Measurements from ENCODE around the gene TMCC3. TPM values are rescaled to one million over a fixed set of nuclear protein-coding genes. Genes with fewer than 3 reads are reported as not detected.
A peak's percentile ranks its signal among the peaks of the same experiment; 100 is the strongest.

TMCC3 gene
- total RNA-seq, 1 experiment from 2014 or later: 0.62 TPM

DNA sequence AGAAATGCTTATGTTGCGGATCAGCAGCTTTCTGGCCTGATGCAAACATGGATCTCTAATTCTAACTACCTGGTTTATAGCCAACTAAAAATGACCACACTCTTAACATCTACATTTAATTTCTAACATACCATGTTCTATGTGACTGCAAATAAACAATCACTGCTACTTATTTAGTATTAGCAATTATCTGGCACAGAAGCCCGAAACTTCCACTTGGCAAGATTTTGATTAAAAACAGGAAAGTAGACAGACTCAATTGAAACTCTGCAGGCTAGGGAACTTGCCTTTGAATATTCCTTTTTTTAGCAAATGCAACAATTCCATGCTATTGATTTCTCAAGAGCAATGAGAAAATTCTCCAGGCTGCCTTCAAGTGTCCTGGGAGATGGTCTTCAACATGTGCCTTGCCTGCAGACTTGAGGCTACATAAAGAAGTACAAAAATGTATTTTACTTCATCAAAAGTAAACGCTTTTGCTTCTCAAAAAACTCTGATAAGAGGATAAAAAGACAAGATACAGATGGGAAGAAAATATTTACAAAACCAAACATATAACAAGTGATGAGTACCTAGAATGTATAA, 9.1 kb upstream of the TMCC3 start:
- Histone ChIP-seq H3K36me3 (replicated peaks; ENCODE audit: control insufficient read depth, insufficient read depth, low read length) (no peaks in the 10 kb centered on the region), H3K27me3 (ENCODE audit: control insufficient read depth, insufficient read depth, low read length) (no peaks in the 10 kb centered on the region), H3K4me3 (ENCODE audit: insufficient read depth, low read depth, low read length) (no peak overlapping the region)
- no peak for DNase-seq

- Histone ChIP-seq H3K4me3 (ENCODE audit: insufficient read depth, low read depth, low read length) (no peak overlapping the region), H3K27me3 (ENCODE audit: control insufficient read depth, insufficient read depth, low read length) (no peaks in the 10 kb centered on the region), H3K36me3 (replicated peaks; ENCODE audit: control insufficient read depth, insufficient read depth, low read length) (no peaks in the 10 kb centered on the region)
- no peak for DNase-seq
Measured at GRCh38 chr12:94658931-94659330, 8.6 kb upstream of the TMCC3 start.

- H3K4me3 ChIP-seq (ENCODE audit: insufficient read depth, low read depth, low read length): no peak overlapping the region
- DNase-seq: no peak
- H3K36me3 ChIP-seq (replicated peaks; ENCODE audit: control insufficient read depth, insufficient read depth, low read length): no peaks in the 10 kb centered on the region
- H3K27me3 ChIP-seq (ENCODE audit: control insufficient read depth, insufficient read depth, low read length): no peaks in the 10 kb centered on the region
Measured at GRCh38 chr12:94656556-94656955, 6.2 kb upstream of the TMCC3 start.

GRCh38 chr12:94649349-94650142, 811 bp downstream of the TMCC3 start:
- Histone ChIP-seq H3K36me3 (replicated peaks; ENCODE audit: control insufficient read depth, insufficient read depth, low read length) (no peaks in the 10 kb centered on the region), H3K4me3 (ENCODE audit: insufficient read depth, low read depth, low read length) (peak overlapping the region; percentile 61), H3K27me3 (ENCODE audit: control insufficient read depth, insufficient read depth, low read length) (peaks cover 21% of the 10 kb centered on the region)
- peak; percentile 79 for DNase-seq

DNA sequence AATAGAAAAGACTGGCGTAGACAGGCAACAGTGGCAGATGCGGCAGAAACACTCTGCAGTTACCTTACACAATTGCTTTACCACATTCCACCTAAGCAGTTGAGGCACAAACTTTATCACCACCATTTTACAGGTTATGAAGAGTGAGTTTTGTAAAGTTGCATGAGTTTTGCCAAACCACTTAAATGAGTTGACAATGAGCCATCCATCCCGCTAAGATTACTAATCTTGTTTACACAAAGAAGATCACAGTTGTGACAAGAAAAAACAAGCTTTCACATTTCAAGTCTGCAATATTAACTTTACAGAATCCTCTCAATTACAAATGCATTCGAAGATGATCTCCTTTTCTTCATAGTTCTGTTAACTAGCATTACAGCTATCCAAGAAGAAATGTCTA, 1.8 kb downstream of the TMCC3 start:
- no peaks in the 10 kb centered on the region for H3K36me3 ChIP-seq (replicated peaks; ENCODE audit: control insufficient read depth, insufficient read depth, low read length)
- H3K27me3 ChIP-seq (ENCODE audit: control insufficient read depth, insufficient read depth, low read length): peaks cover 21% of the 10 kb centered on the region
- H3K4me3 ChIP-seq (ENCODE audit: insufficient read depth, low read depth, low read length): no peak overlapping the region
- no peak for DNase-seq

DNA sequence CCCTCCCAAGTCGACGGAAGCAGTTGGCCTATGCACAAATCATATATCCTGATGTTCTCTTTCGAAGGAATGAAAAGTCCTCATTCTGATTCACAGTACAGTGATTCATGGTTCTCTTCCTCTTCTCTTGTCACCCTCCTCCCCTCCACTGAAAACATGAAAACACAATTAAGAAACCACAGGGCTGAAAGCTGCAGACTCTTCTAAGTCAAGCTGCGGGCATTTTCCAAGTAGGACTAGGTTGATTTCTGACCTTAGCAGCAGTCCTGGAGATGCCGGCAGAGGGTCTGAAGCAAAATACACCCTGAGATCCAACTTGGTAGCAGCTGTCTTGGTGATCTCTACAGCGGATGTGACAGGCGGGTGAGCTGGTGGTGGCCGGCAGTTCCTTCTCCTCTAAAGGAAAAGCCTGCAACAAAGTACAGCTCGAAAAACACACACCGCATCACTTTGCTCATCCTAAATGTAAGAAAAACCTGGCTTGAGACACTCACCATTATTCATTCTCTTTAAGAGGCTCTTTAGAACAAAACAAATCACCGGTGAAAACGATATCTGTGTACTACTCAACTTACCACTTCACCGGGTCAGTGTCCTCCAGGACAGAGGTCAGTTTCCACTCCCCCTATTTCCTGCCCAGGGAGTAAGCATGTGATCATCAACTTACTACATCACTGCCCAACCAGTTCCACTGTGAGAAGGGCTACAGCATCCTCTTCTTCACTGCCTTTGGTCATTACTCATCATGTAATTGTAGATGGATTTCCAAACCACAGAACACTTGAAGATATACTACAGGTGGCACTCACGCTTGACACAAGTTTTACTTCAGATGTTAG, 6.0 kb downstream of the TMCC3 start:
- no peak for DNase-seq
- Histone ChIP-seq H3K27me3 (ENCODE audit: control insufficient read depth, insufficient read depth, low read length) (peaks cover 10% of the 10 kb centered on the region), H3K4me3 (ENCODE audit: insufficient read depth, low read depth, low read length) (no peak overlapping the region), H3K36me3 (replicated peaks; ENCODE audit: control insufficient read depth, insufficient read depth, low read length) (no peaks in the 10 kb centered on the region)

DNA sequence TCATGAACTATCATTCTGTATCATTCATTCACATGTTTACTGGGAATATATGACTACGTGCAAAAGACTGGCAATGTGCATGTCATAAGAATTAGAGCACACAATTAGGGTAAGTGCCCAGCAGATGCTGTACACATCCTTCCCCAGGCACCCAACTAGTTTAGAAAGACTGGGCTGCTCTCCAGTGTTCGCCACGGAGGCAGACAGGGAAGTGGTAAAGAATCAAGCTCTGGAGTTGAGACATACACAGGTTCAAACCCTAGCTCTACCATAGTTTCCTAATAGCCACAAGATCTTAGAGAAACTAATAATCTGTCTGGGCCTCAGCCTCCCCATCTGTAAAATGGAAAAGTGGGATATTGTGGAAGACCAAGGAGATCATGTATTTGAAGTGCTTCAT, 6.8 kb downstream of the TMCC3 start:
- no peaks in the 10 kb centered on the region for H3K36me3 ChIP-seq (replicated peaks; ENCODE audit: control insufficient read depth, insufficient read depth, low read length)
- H3K4me3 ChIP-seq (ENCODE audit: insufficient read depth, low read depth, low read length): no peak overlapping the region
- H3K27me3 ChIP-seq (ENCODE audit: control insufficient read depth, insufficient read depth, low read length): peaks cover 2% of the 10 kb centered on the region
- no peak for DNase-seq

DNA sequence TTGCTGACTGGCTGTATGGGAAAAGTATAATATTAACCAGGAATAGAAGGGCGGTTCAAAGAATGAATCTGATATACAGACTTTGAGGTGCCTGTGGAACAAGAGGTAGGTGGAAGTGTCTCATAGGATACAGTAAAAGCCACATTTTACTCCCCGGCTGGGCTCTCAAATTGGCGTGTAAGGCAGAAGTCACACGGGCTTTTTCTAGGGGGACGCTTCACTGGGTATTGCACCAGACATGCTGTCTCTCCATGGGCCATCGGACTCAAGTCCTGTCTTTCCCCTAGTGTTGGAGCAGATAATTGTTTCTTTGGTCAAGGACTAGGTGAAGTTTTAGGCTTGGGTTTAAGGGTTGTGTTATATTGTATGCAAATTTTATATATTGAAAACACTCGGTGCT, 9.1 kb downstream of the TMCC3 start:
- Histone ChIP-seq H3K36me3 (replicated peaks; ENCODE audit: control insufficient read depth, insufficient read depth, low read length) (no peaks in the 10 kb centered on the region), H3K27me3 (ENCODE audit: control insufficient read depth, insufficient read depth, low read length) (no peaks in the 10 kb centered on the region), H3K4me3 (ENCODE audit: insufficient read depth, low read depth, low read length) (no peak overlapping the region)
- DNase-seq: no peak

DNA sequence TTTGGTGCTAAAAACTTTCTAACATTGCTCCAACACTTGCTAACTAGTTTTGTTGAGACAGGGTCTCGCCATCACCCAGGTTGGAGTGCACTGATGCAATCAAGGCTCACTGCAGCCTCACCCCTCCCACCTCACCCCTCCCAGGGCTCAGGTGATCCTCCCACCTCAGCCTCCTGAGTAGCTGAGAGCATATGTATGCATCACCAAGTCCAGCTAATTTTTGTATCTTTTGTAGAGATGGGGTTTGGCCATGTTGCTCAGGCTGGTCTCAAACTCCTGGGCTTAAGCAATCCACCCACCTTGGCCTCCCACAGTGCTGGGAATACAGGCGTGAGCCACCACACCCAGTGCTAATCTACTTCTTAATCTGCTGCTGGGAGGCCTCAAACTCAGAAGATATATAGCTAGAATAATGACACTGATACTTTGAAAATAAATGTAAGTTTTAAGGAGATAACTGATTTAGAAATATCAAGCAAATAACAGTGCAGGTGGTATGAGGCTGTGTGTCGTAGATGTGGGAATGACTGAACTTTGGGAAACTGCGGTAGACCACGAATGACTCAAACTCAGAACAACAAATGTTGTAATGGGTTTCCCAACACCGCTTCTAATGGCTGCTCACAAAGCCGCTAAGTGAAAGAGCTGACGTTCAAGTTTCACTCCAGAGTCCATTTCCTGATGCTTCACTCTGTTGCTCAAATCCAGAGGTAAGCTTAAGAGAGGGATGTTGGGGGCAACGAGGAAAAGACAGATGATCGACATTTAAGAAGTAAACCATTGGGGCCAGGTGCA, 10.0 kb downstream of the TMCC3 start:
- Histone ChIP-seq H3K4me3 (ENCODE audit: insufficient read depth, low read depth, low read length) (no peak overlapping the region), H3K27me3 (ENCODE audit: control insufficient read depth, insufficient read depth, low read length) (no peaks in the 10 kb centered on the region), H3K36me3 (replicated peaks; ENCODE audit: control insufficient read depth, insufficient read depth, low read length) (no peaks in the 10 kb centered on the region)
- no peak for DNase-seq

GRCh38 chr12:94638521-94638920, 11.8 kb downstream of the TMCC3 start:
- no peaks in the 10 kb centered on the region for H3K36me3 ChIP-seq (replicated peaks; ENCODE audit: control insufficient read depth, insufficient read depth, low read length)
- no peak overlapping the region for H3K4me3 ChIP-seq (ENCODE audit: insufficient read depth, low read depth, low read length)
- no peak for DNase-seq
- no peaks in the 10 kb centered on the region for H3K27me3 ChIP-seq (ENCODE audit: control insufficient read depth, insufficient read depth, low read length)

GRCh38 chr12:94637390-94638113, 12.8 kb downstream of the TMCC3 start:
- Histone ChIP-seq H3K27me3 (ENCODE audit: control insufficient read depth, insufficient read depth, low read length) (no peaks in the 10 kb centered on the region), H3K4me3 (ENCODE audit: insufficient read depth, low read depth, low read length) (no peak overlapping the region), H3K36me3 (replicated peaks; ENCODE audit: control insufficient read depth, insufficient read depth, low read length) (no peaks in the 10 kb centered on the region)
- no peak for DNase-seq

DNA sequence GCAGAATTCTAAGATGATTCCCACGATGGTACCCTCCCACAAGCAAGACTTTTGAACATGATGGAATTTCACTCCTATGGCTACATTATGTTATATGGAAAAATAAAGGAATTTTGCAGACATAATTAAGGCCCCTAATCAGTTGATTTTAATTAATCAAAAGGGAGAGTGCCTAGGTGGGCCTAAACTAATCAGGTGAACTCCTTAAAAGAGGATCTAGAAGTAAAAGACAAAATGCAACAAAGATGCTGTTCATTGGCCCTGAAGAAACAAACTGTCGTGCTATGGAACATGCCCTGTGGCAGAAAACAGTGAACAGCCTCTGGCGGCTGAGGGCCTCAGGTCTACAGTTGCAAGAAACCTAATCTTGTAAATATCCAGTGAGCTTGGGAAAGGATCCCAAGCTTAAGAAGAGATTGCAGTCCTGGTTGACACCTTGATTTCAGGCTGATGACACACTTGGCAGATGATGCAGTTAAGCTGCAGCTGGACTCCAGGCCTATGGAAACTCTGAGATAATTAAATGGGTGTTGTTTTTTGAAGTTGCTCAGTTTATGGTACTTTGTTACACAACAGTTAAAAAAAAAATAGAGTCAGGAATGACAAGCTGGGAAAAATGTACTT, 13.8 kb downstream of the TMCC3 start:
- Histone ChIP-seq H3K36me3 (replicated peaks; ENCODE audit: control insufficient read depth, insufficient read depth, low read length) (no peaks in the 10 kb centered on the region), H3K4me3 (ENCODE audit: insufficient read depth, low read depth, low read length) (no peak overlapping the region), H3K27me3 (ENCODE audit: control insufficient read depth, insufficient read depth, low read length) (no peaks in the 10 kb centered on the region)
- no peak for DNase-seq

GRCh38 chr12:94634717-94635116, 15.6 kb downstream of the TMCC3 start:
- Histone ChIP-seq H3K27me3 (ENCODE audit: control insufficient read depth, insufficient read depth, low read length) (no peaks in the 10 kb centered on the region), H3K4me3 (ENCODE audit: insufficient read depth, low read depth, low read length) (no peak overlapping the region), H3K36me3 (replicated peaks; ENCODE audit: control insufficient read depth, insufficient read depth, low read length) (no peaks in the 10 kb centered on the region)
- DNase-seq: no peak

All from H7 (cell line).